WTC11 (cell line): Measurements from ENCODE around the gene ZMYND8. TPM values are rescaled to one million over a fixed set of nuclear protein-coding genes. Genes with fewer than 3 reads are reported as not detected.

Experiments
- ATAC-seq: fragments of 200-7000 bp; cut with Tn5 transposase; 2 replicates; pipeline ENCODE4 v1.10.0; 2021; ENCODE audit warnings: mild to moderate bottlenecking, moderate library complexity
- CTCF ChIA-PET: fragments of 300-600 bp; sonication (Branson Sonifier 250); formaldehyde crosslinking; loops from one replicate; lab custom pipeline; 2021; ENCODE audit warnings: antibody characterized with exemption; lab: Charles Lee
- POLR2A ChIA-PET: fragments of 350-600 bp; sonication (Branson Sonifier 250); formaldehyde crosslinking; loops from one replicate; lab custom pipeline; 2021; ENCODE audit warnings: antibody characterized with exemption; lab: Charles Lee
- DNase-seq: peaks from one replicate; pipeline ENCODE4 v3.0.0; 2021; ENCODE audit warnings: low spot score
- H3K27ac Mint-ChIP-seq: 2 replicates; pipeline ENCODE4 v1.8.0; 2021; ENCODE audit warnings: mixed read lengths
- H3K27me3 Mint-ChIP-seq: 2 replicates; pipeline ENCODE4 v1.8.0; 2021; ENCODE audit warnings: low read depth, mild to moderate bottlenecking, moderate library complexity, mixed read lengths
- H3K36me3 Mint-ChIP-seq: 2 replicates; pipeline ENCODE4 v1.8.0; 2021; ENCODE audit warnings: mixed read lengths
- H3K4me1 Mint-ChIP-seq: 2 replicates; pipeline ENCODE4 v1.8.0; 2022; ENCODE audit warnings: mixed read lengths
- H3K4me3 Mint-ChIP-seq: 2 replicates; pipeline ENCODE4 v1.8.0; 2021; ENCODE audit warnings: mild to moderate bottlenecking, moderate library complexity, mixed read lengths
- H3K9me3 Mint-ChIP-seq: 2 replicates; pipeline ENCODE4 v1.8.0; 2021; ENCODE audit warnings: mixed read lengths
- CREM ChIP-seq: sonication (generic); formaldehyde crosslinking; IDR thresholded peaks from 2 replicates; pipeline ENCODE4 v1.8.1; 2022; ENCODE audit warnings: mild to moderate bottlenecking, missing genetic modification reagents, moderate library complexity
- ETV6 ChIP-seq: sonication (generic); formaldehyde crosslinking; IDR thresholded peaks from 2 replicates; pipeline ENCODE4 v1.8.1; 2022; ENCODE audit warnings: mild to moderate bottlenecking, missing genetic modification reagents
- FOXK1 ChIP-seq: sonication (generic); formaldehyde crosslinking; IDR thresholded peaks from 2 replicates; pipeline ENCODE4 v1.8.0; 2022; ENCODE audit warnings: mild to moderate bottlenecking, moderate library complexity, missing genetic modification reagents
- FOXP4 ChIP-seq: sonication (generic); formaldehyde crosslinking; IDR thresholded peaks from 2 replicates; pipeline ENCODE4 v1.8.0; 2022; ENCODE audit warnings: mild to moderate bottlenecking, missing genetic modification reagents
- GABPB1 ChIP-seq: sonication (generic); formaldehyde crosslinking; IDR thresholded peaks from 2 replicates; pipeline ENCODE4 v1.8.1; 2023; ENCODE audit warnings: mild to moderate bottlenecking, missing genetic modification reagents
- NR3C1 ChIP-seq: sonication (generic); formaldehyde crosslinking; conservative IDR thresholded peaks from 2 replicates; pipeline ENCODE4 v1.8.1; 2023; ENCODE audit warnings: low read depth, mild to moderate bottlenecking, missing genetic modification reagents
- PRDM15 ChIP-seq: sonication (generic); formaldehyde crosslinking; IDR thresholded peaks from 2 replicates; pipeline ENCODE4 v1.8.0; 2022; ENCODE audit warnings: missing genetic modification reagents
- SP1 ChIP-seq: sonication (generic); formaldehyde crosslinking; conservative IDR thresholded peaks from 2 replicates; pipeline ENCODE4 v1.8.1; 2022; ENCODE audit warnings: missing genetic modification reagents
- USF2 ChIP-seq: sonication (generic); formaldehyde crosslinking; IDR thresholded peaks from 2 replicates; pipeline ENCODE4 v1.8.1; 2023; ENCODE audit warnings: mild to moderate bottlenecking, missing genetic modification reagents, moderate library complexity
- ZNF317 ChIP-seq: sonication (generic); formaldehyde crosslinking; IDR thresholded peaks from 2 replicates; pipeline ENCODE4 v1.8.1; 2023; ENCODE audit warnings: low read depth, mild to moderate bottlenecking, moderate library complexity, missing genetic modification reagents, borderline replicate concordance
- ZNF512 ChIP-seq: sonication (generic); formaldehyde crosslinking; IDR thresholded peaks from 2 replicates; pipeline ENCODE4 v1.8.1; 2022; ENCODE audit warnings: missing genetic modification reagents, borderline replicate concordance
- total RNA-seq: library from RNA; stranded (reverse); gene quantifications from 3 replicates; pipeline ENCODE4 v1.2.3, GENCODE V29; 2021
- TF ChIP-seq, protein P1 (sequence below): sonication (generic); formaldehyde crosslinking; IDR thresholded peaks from 2 replicates; pipeline ENCODE4 v1.8.1; 2022; ENCODE audit warnings: mild to moderate bottlenecking, moderate library complexity, missing genetic modification reagents
- TF ChIP-seq, protein P2 (sequence below): sonication (generic); formaldehyde crosslinking; IDR thresholded peaks from 2 replicates; pipeline ENCODE4 v1.8.1; 2023; ENCODE audit warnings: mild to moderate bottlenecking, moderate library complexity, missing genetic modification reagents
- TF ChIP-seq, protein P3 (sequence below): sonication (generic); formaldehyde crosslinking; IDR thresholded peaks from 2 replicates; pipeline ENCODE4 v1.8.1; 2022; ENCODE audit warnings: low read depth, mild to moderate bottlenecking, moderate library complexity, missing genetic modification reagents, borderline replicate concordance
- TF ChIP-seq, protein P4 (sequence below): fragments of 250-450 bp; sonication (Bioruptor Pico); IDR thresholded peaks from 2 replicates; pipeline ENCODE4 v1.8.0; 2021; ENCODE audit warnings: mild to moderate bottlenecking
- TF ChIP-seq, protein P5 (sequence below): fragments of 250-450 bp; sonication (Bioruptor Pico); IDR thresholded peaks from 2 replicates; pipeline ENCODE4 v2.1.2; 2022; ENCODE audit warnings: mild to moderate bottlenecking, moderate library complexity

The ZMYND8 gene
- total RNA-seq, 1 experiment from 2014 or later, result 114 TPM

DNA sequence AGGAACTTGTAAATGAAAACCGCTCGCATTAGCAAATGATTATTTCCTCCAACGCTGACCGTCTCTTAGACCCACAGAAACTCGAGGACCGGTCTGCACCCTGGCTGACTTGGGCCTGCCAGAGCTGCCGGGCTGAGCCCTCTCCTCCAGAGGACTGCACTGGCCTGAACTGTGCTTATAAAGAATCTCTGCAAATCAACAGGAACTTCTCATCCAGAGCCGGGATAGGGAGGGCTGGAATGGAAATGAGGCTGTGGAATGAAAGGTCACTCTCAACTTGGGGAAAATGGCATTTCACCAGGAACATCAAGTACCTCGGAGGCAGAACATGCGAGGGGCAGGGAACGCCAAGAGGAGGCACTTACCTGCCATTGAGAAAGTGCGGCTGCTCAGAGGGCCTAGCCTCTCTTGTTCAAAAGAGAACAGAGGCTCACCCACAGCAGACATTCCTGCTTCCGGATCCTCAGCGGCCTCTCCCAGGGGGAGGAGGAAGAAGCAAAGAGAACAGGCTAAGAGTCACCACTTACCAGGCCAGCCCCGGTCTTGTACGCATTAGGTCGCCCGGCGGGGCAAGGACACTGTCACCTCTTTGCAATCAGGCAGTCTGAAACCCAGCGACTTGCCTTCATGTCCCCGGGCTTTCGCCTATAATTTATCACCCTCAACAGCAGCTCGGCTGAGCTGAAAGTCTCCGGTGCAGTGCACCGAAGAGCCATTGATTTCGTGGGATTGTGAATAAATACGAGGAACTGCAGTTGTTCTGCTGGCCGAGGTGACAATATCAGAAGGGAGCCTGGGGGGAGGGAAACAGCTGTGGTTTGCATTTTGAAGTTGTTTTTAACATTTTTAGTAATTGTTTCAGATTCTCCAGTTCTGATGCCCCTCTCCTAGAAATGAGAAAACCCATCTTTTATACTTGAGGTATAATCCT lies 37.6 kb downstream of the ZMYND8 start (continued):
- TF ChIP-seq, protein P1, sequence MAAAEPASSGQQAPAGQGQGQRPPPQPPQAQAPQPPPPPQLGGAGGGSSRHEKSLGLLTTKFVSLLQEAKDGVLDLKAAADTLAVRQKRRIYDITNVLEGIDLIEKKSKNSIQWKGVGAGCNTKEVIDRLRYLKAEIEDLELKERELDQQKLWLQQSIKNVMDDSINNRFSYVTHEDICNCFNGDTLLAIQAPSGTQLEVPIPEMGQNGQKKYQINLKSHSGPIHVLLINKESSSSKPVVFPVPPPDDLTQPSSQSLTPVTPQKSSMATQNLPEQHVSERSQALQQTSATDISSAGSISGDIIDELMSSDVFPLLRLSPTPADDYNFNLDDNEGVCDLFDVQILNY (CRISPR knock-in tag), result no peak
- TF ChIP-seq ZNF317 (CRISPR knock-in tag) (no peak), PRDM15 (CRISPR knock-in tag) (no peak), FOXP4 (no peak)
- TF ChIP-seq, protein P2, sequence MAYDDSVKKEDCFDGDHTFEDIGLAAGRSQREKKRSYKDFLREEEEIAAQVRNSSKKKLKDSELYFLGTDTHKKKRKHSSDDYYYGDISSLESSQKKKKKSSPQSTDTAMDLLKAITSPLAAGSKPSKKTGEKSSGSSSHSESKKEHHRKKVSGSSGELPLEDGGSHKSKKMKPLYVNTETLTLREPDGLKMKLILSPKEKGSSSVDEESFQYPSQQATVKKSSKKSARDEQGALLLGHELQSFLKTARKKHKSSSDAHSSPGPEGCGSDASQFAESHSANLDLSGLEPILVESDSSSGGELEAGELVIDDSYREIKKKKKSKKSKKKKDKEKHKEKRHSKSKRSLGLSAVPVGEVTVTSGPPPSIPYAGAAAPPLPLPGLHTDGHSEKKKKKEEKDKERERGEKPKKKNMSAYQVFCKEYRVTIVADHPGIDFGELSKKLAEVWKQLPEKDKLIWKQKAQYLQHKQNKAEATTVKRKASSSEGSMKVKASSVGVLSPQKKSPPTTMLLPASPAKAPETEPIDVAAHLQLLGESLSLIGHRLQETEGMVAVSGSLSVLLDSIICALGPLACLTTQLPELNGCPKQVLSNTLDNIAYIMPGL (CRISPR knock-in tag), result no peak
- TF ChIP-seq, protein P3, sequence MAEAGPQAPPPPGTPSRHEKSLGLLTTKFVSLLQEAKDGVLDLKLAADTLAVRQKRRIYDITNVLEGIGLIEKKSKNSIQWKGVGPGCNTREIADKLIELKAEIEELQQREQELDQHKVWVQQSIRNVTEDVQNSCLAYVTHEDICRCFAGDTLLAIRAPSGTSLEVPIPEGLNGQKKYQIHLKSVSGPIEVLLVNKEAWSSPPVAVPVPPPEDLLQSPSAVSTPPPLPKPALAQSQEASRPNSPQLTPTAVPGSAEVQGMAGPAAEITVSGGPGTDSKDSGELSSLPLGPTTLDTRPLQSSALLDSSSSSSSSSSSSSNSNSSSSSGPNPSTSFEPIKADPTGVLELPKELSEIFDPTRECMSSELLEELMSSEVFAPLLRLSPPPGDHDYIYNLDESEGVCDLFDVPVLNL (CRISPR knock-in tag), result no peak

DNA sequence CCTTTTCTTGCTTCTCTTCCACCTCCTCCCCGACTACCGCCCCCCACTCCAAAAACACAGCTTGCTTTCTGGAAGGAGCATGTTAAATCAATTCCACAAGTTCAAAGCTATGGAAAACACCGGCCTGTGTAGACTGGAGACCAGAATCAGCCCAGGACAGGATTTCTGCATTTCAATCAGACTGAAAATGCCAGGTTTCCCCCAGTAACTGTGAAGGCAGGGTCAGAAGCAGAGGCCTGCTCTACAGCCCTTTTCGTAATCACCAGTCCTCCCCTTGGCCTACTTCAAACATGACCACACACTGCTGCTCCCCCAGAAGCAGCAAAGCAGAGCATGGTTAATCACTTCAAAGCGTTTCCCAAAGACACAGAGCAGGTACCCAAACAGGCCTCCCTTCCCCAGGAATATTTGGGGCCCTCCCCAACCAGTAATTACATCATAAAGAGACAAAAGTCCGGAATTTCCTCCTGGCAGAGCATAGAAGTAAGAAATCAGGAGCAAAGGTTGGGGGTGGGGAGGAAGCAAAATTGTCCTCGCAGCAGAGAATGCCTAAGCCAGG lies 38.4 kb downstream of the ZMYND8 start:
- DNase-seq (peak; percentile 37), ATAC-seq (peak; percentile 22)
- ChIA-PET POLR2A (interaction anchor here (0.6 to 8.2 kb wide), 10 partner anchors 11 to 66 kb away, joined by 3 to 140 read pairs (median 6); partner anchors contain the start of gene ZMYND8), CTCF (interaction anchor here (0.8 to 2.9 kb wide), 5 partner anchors 13 to 66 kb away, joined by 3 to 15 read pairs (median 7); partner anchors contain the start of gene ZMYND8)
- Mint-ChIP-seq H3K36me3 (peaks cover 3% of the 10 kb centered on the region; the same call in 1 of the 2 replicates), H3K27me3 (no peaks in the 10 kb centered on the region), H3K4me1 (peaks cover 90% of the 10 kb centered on the region), H3K27ac (peak overlapping the region; percentile 100), H3K4me3 (peak overlapping the region; percentile 59), H3K9me3 (no peaks in the 10 kb centered on the region)
- no peak for TF ChIP-seq USF2 (CRISPR knock-in tag)
- no peak for TF ChIP-seq CREM (CRISPR knock-in tag)
- TF ChIP-seq FOXK1 (CRISPR knock-in tag), result peak; percentile 23; the same call in 1 of the 2 replicates
- TF ChIP-seq, protein P4, sequence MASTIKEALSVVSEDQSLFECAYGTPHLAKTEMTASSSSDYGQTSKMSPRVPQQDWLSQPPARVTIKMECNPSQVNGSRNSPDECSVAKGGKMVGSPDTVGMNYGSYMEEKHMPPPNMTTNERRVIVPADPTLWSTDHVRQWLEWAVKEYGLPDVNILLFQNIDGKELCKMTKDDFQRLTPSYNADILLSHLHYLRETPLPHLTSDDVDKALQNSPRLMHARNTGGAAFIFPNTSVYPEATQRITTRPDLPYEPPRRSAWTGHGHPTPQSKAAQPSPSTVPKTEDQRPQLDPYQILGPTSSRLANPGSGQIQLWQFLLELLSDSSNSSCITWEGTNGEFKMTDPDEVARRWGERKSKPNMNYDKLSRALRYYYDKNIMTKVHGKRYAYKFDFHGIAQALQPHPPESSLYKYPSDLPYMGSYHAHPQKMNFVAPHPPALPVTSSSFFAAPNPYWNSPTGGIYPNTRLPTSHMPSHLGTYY (CRISPR knock-in tag), result no peak
- peak; percentile 76 for TF ChIP-seq ETV6 (CRISPR knock-in tag)
- no peak for TF ChIP-seq NR3C1 (CRISPR knock-in tag)
- TF ChIP-seq GABPB1 (CRISPR knock-in tag), result peak; percentile 91
- TF ChIP-seq SP1, result 0 out of 2 replicates have a peak, but pooled peaks have one; percentile 34
- TF ChIP-seq ZNF512 (CRISPR knock-in tag), result no peak
- TF ChIP-seq, protein P5, sequence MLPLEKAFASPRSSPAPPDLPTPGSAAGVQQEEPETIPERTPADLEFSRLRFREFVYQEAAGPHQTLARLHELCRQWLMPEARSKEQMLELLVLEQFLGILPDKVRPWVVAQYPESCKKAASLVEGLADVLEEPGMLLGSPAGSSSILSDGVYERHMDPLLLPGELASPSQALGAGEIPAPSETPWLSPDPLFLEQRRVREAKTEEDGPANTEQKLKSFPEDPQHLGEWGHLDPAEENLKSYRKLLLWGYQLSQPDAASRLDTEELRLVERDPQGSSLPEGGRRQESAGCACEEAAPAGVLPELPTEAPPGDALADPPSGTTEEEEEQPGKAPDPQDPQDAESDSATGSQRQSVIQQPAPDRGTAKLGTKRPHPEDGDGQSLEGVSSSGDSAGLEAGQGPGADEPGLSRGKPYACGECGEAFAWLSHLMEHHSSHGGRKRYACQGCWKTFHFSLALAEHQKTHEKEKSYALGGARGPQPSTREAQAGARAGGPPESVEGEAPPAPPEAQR (CRISPR knock-in tag), result no peak
